ENCODE results near the gene CHCT1. TPM values are rescaled to one million over a fixed set of nuclear protein-coding genes. Genes with fewer than 3 reads are reported as not detected.

Gene CHCT1
- total RNA-seq, 1 donor from 2014 or later = 0.44 TPM

GRCh38 chr17:60472449-60472848 is 50.2 kb downstream of the CHCT1 start:
- intact Hi-C loops (cut with micrococcal nuclease) = no loop called here
- no peak for ATAC-seq (ENCODE audit: low read depth)
- no peak for DNase-seq
- ChIA-PET POLR2A (no interaction called here), CTCF (no interaction called here)
- H3K27ac Mint-ChIP-seq = no peak overlapping the region
- no peak overlapping the region for H3K4me3 Mint-ChIP-seq
- no peaks in the 10 kb centered on the region for H3K27me3 Mint-ChIP-seq
- H3K4me1 Mint-ChIP-seq = no peaks in the 10 kb centered on the region
- H3K36me3 Mint-ChIP-seq (ENCODE audit: low read depth) = peaks cover 55% of the 10 kb centered on the region
- TF ChIP-seq, protein P1, sequence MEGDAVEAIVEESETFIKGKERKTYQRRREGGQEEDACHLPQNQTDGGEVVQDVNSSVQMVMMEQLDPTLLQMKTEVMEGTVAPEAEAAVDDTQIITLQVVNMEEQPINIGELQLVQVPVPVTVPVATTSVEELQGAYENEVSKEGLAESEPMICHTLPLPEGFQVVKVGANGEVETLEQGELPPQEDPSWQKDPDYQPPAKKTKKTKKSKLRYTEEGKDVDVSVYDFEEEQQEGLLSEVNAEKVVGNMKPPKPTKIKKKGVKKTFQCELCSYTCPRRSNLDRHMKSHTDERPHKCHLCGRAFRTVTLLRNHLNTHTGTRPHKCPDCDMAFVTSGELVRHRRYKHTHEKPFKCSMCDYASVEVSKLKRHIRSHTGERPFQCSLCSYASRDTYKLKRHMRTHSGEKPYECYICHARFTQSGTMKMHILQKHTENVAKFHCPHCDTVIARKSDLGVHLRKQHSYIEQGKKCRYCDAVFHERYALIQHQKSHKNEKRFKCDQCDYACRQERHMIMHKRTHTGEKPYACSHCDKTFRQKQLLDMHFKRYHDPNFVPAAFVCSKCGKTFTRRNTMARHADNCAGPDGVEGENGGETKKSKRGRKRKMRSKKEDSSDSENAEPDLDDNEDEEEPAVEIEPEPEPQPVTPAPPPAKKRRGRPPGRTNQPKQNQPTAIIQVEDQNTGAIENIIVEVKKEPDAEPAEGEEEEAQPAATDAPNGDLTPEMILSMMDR (IDR thresholded peaks at IDR 0.05) = no peak
- no peaks in the 10 kb centered on the region for H3K9me3 Mint-ChIP-seq

- Mint-ChIP-seq H3K27ac (no peak overlapping the region), H3K4me1 (no peaks in the 10 kb centered on the region), H3K4me3 (no peak overlapping the region), H3K9me3 (no peaks in the 10 kb centered on the region), H3K36me3 (ENCODE audit: low read depth) (peaks cover 52% of the 10 kb centered on the region), H3K27me3 (no peaks in the 10 kb centered on the region)
- intact Hi-C loops (cut with micrococcal nuclease) = no loop called here
- TF ChIP-seq, protein P1 (IDR thresholded peaks at IDR 0.05) = no peak
- ChIA-PET POLR2A (no interaction called here), CTCF (no interaction called here)
- ATAC-seq (ENCODE audit: low read depth) = no peak
- DNase-seq = no peak
Measured at GRCh38 chr17:60473788-60474187, 51.5 kb downstream of the CHCT1 start.

Other genes with a start within 250 kb of the CHCT1 start
- gene USP32, start 30.4 kb upstream of the CHCT1 start, total RNA-seq = 48.9 and 59.2 TPM in 2 replicates
- gene APPBP2, start 103.8 kb downstream of the CHCT1 start, total RNA-seq = 25.5 and 29.9 TPM in 2 replicates
- gene PPM1D, start 177.7 kb downstream of the CHCT1 start, total RNA-seq = 12.9 and 13.3 TPM in 2 replicates

All from activated B cell treated with CpG ODN at 0.5 μM for 24 hours (primary cell).